G401 (cell line): ENCODE measurements around the gene MROH2A. TPM values are rescaled to one million over a fixed set of nuclear protein-coding genes. Genes with fewer than 3 reads are reported as not detected.
"Not testable (repeated sequence)": the region's sequence is repeated elsewhere in the genome, so short reads cannot be mapped to it uniquely, and the experiment has no call there.

Experiments
- DNase-seq: peaks from one replicate; pipeline ENCODE4 v3.0.0-alpha.2; 2015; ENCODE audit warnings: low spot score
- in situ Hi-C: cut with HindIII; loops from 2 replicates; pipeline ENCODE4 v1.10.0; 2016; ENCODE audit warnings: low sequenced_read_pairs, mixed read lengths
- total RNA-seq: library from RNA; depleted of rRNA; stranded (reverse); fragments of >200 nt; shearing (Covaris generic); gene quantifications from 2 replicates; pipeline ENCODE4 v1.2.3, GENCODE V29; 2014; rRNA removed

The MROH2A gene, protein sequence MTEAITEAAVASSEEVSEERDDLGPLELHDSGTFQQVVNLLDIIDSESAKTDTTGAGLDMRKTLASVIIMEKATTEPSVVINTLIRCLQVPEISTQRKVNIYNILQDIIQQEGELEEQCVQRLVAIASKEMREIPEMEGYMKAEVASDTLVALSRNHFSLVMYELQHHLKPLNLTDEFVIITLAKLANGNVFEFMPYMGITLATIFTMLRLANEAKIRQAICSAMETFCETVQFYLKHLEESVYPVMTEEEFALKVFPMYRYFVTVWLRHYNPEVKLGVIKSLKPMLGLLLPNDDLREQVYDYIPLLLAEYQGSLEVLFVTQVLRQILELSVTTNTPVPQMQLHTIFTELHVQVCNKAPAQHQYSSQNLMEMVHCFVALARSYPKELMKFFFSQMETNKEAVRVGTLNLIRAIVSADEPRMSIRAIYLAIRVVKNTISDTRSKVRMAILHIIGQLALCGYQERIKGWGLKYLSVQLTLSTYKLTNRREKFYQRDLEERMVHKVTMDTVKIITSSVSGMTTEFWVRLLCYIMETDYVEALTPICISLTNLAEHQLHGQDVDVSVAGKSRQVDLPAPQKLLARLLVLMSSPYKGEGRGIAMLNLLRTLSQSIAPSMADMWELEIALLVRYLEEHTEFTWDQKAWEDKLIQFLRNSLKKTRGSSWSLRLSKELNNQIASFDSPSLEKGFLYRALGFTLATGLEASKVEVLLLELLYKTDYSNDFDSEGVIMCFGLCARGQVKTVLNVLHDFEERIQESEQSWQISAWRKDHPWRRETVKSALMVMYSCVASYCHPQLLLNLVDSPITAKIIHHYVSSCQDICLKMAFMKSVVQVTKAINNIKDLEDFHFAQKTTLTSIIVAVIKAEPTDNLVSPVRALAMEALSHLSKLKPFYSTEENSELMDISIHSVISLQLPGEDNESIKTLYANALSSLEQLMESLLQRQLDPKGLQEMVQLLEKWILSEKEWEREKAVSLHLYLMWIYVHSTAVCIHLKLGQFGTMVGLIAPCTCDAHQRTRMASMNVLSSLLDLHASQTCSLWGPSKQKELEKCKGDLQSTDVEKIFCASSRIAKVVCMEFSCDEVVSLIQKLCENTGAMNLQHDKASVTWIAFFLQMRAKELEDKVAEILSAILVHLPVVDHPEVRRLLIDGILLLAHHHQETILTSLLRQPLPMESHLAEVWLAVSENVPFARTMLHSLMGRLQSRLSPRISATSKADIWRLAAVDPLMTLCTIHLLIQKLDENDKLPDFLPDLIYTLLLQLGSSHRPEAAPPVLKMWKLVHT (N-terminal part only)
- total RNA-seq: not detected in 2 replicates

DNA sequence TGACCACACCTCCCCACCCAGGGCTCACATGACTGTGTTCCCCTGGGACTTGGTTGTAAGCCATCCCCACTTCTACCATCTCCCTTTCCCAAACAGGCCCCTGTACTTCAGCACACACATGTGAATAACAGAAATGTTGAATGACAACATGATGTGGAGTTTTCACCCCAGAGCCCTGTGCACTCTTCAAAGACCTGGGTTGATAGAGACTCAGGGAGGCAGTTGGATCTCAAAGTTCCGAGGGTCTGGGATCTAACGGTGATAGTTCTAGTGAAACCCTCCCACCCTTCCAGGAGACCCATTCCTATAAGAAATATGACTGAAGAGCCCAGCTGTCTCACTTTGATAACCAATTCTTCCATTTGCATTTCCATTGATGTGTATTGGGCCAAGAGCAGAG, at the start of gene MROH2A:
Gene MROH2A (plus strand): TSS at position 301 of the 400 bp plus-strand sequence. CDS start 1,029 bp downstream, outside the sequence.
- in situ Hi-C loops: no loop called here
- DNase-seq: no peak

DNA sequence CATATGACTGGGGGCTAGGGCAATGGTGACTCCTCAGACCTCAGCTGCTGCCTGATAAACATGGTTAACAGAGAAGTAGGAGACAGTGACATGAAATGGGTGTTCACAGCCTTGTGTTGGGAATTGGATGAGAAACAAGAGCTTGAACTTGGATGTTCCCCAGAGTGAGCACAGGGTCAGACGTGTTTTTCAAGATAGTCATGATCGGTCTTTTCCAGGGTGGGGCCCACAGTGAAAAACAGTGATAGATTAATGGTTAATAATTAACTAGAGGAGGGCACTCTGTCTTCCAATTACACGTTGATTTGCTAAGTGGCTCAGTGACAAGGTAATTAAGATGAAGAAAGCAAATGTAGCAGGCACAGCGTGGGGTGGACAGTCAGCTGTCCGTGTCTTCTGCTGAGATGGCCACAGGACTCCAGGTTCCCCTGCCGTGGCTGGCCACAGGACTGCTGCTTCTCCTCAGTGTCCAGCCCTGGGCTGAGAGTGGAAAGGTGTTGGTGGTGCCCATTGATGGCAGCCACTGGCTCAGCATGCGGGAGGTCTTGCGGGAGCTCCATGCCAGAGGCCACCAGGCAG, 49.3 kb upstream of the MROH2A start, which contains the start of gene UGT1A3:
Gene UGT1A3 (plus strand): TSS at position 320 of the 579 bp plus-strand sequence. CDS start 85 bp downstream, at position 405.
- in situ Hi-C loops: no loop called here
- DNase-seq: no peak

DNA sequence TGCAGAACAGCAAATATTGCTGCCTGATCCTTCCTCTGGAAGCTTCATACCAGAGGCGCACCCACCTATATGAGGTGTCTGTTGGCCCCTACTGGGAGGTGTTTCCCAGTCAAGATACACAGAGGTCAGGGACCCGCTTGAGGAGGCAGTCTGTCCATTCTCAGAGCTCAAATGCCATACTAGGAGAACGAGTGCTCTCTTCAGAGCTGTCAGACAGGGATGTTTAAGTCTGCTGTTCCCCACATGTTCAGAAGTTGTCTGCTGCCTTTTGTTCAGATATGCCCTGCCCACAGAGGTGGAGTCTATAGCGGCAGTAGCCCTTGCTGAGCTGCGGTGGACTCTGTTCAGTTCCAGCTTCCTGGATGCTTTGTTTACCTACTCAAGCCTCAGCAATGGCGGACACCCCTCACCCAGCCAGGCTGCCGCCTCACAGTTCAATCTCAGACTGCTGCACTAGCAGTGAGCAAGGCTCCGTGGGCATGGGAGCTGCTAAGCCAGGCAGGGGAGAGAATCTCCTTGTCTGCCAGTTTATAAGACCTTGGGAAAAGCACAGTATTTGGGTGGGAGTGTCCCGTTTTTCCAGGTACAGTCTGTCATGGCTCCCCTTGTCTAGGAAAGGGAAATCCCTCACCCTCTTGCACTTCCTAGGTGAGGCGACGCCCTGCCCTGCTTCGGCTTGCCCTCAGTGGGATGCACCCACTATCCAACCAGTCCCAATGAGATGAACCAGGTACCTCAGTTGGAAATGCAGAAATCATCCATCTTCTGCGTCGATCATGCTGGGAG, 41.1 kb upstream of the MROH2A start:
- in situ Hi-C loops, DNase-seq: not testable (repeated sequence)

DNA sequence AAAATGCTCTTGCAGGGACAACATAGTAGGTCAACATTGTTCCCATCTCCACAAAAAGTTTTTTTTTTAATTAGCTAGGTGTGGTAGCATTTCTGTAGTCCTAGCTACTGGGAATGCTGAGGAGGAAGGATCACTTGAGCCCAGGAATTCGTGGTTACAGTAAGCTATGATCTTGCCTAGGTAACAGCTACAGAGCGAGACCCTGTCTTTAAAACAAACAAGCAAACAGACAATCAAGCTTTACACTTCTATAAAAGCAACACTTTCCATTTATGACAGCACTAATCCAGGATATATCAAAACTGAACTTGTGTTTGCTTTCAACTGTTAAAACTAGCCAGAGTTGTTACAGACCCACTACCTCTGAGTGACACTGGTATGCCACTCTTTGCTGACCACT, 37.3 kb upstream of the MROH2A start:
- DNase-seq: no peak
- in situ Hi-C loops: no loop called here

DNA sequence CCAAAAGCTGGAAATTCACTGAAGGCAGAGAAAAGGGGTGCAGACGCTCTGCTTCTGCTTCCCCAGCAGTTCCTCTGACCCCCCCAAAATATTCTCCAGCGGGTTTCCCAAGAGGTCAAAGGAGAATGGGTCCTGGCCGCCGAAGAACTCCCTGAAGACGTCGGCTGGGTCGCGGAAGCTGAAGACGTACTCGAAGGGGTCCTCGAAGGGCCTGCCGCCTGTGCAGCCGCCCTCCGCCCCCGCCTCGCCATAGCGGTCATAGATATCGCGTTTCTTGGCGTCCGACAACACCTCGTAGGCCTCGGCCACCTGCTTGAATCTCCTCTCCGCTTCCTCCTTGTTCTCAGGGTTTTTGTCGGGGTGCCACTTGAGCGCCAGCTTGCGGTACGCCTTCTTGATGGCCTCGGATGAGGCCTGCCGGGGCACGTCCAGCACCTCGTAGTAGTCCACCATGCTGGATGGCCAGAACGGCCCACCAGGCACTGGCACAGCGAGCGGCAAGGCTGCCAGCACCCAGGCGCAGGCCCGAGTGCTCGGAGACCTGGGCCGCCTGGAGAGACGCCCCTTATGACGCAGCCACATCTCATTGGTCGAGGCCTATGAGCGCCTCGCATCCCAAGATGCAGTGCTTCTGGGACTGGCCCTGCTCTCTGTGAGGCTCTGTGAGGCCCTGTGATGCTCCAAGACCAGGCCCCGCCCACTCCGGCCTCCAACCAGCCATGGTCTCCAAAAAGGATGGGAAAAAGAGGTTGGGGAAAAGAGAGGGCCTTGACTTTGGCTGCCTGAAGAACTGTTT, 34.5 kb upstream of the MROH2A start:
- in situ Hi-C loops: no loop called here

DNA sequence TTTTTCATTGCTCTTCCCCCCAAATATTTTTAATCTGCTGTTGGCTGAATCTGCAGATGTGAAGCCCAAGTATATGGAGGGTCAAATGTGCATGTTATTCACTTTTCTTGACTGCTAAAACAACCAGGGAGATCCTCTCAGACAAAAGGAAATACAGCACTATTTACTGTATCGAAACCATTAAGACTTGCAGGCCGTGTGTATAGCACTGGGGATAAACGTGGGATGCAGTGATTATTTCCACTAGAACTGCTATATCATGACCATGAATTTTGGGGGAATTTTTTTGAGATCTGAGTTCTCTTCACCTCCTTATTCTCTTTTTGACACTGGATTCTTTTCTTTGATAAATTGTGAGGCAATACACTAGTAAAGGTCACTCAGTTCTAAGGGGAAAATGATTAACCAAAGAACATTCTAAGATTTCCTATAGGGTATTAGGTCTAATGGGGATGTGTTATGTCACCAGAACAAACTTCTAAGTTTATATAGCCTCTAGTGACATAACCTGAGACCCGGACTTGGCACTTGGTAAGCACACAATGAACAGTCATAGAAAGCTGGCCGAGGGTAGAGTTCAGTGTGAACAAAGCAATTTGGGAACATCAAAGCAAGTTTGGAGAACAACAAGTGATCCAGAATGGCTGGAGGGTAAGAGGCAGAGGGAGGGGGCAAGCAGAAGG, 32.9 kb upstream of the MROH2A start:
- in situ Hi-C loops: no loop called here
- DNase-seq: no peak

More for the DNA sequence above, 34.5 kb upstream of the MROH2A start:
- no peak for DNase-seq

DNA sequence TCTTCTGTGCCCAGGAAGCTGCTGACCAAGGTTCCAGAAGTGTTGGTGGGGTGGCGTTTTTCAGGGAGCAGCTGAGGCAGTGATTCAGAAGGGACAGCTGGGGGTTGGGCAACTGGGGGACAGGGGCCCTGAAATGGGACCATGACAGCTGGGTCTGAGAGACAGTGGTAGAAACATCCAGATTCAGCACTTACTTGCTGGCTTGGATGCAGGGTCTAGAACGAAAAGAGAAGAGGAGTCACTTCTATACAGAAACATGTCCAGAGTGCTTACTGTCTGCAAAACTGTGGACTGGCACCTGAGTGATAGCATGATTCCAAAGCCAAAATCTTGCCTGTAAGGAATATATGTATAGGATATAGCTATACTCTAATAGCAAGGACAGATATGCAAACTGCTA, 32.3 kb upstream of the MROH2A start:
- in situ Hi-C loops, DNase-seq: not testable (repeated sequence)

DNA sequence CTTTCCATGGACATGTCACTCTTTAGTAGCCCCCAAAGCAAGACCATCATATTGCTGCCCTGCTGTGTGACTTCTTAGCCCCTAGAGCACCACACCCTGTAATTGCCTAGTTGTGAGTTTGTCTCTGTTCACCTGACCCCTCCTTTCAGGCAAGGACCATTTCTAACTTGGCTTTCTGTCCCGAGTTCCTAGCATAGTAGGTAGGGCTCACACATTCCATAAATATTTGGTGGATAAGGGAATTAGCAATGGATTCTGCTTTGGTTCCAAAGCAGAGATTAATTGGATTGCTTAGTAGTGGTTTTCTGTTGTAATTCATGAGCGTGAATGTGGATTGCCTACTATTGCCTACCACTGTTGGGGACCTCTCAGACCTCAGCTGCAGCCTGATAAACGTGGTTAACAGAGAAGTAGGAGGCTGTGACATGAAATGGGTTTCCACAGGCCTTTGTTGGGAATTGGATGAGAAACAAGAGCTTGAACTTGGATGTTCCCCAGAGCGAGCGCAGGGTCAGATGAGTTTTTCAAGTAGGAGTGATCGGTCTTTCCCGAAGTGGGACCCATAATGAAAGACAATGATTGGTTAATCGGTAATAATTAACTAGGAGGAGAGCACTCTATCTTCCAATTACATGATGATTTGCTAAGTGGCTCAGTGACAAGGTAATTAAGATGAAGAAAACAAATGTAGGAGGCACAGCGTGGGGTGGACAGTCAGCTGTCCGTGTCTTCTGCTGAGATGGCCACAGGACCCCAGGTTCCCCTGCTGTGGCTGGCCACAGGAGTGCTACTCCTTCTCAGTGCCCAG, 31.5 kb upstream of the MROH2A start:
- DNase-seq: no peak
- in situ Hi-C loops: no loop called here

DNA sequence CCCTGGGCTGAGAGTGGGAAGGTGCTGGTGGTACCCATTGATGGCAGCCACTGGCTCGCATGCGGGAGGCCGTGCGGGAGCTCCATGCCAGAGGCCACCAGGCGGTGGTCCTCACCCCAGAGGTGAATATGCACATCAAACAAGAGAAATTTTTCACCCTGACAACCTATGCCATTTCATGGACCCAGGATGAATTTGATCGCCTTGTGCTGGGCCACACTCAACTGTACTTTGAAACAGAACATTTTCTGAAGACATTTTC, 30.9 kb upstream of the MROH2A start:
- DNase-seq: no peak
- in situ Hi-C loops: no loop called here

DNA sequence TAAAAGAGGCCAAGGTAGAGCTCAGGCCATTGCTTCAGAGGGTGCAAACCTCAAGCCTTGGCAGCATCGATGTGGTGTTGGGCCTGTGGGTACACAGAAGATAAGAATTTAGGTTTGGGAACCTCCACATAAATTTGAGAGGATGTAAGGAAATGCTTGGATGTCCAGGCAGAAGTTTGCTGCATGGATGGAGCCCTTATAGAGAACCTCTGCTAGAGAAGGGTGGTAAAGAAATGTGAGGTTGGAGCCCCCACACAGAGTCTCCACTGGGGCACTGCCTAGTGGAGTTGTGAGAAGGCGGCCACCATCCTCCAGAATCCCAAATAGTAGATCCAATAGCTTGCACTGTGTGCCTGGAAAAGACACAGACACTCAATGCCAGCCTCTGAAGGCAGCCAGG, 27.4 kb upstream of the MROH2A start:
- DNase-seq, in situ Hi-C loops: not testable (repeated sequence)

DNA sequence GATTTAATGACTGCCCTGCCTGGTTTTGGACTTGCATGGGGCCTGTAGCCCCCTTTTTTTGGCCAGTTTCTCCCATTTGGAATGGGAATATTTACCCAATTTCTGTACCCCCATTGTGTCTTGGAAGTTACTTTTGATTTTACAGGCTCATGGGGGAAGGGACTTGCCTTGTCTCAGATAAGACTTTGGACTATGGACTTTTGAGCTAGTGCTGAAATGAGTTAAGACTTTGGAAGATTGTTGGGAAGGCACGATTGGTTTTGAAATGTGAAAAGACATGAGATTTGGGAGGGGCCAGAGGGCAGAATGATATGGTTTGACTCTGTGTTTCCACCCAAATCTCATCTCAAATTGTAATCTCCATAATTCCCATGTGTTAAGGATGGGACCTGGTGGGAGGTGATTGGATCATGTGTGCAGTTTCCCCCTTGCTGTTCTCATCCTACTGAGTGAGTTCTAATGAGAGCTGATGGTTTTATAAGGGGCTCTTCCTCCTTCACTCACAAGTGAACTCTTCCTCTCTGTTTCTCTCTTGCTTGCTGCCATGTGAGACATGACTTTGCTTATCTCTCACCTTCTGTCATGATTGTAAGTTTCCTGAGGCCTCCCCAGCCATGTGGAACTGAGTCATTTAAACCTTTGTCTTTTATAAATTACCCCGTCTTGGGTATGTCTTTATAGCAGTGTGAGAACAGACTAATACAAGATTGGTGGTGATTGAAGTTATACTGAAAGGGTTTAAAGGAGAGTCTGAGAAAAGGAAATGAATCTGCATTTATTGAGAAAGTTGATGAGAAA, 26.7 kb upstream of the MROH2A start:
- DNase-seq, in situ Hi-C loops: not testable (repeated sequence)

DNA sequence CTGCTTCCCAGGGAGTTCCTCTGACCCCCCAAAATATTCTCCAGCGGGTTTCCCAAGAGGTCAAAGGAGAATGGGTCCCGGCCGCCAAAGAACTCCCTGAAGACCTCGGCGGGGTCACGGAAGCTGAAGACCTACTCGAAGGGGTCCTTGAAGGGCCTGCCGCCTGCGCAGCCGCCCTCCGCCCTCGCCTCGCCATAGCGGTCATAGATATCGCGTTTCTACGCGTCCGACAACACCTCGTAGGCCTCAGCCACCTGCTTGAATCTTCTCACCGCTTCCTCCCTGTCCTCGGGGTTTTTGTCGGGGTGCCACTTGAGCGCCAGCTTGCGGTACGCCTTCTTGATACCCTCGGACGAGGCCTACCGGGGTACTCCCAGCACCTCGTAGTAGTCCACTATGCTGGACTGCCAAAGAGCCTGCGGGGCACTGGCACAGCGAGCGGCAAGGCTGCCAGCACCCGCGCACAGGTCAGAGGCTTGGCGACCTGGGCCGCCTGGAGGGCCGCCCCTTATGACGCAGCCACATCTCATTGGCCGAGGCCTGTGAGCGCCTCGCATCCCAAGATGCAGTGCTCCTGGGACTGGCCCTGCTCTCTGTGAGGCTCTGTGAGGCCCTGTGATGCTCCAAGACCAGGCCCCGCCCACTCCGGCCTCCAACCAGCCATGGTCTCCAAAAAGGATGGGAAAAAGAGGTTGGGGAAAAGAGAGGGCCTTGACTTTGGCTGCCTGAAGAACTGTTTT, 23.1 kb upstream of the MROH2A start:
- in situ Hi-C loops: no loop called here
- no peak for DNase-seq

DNA sequence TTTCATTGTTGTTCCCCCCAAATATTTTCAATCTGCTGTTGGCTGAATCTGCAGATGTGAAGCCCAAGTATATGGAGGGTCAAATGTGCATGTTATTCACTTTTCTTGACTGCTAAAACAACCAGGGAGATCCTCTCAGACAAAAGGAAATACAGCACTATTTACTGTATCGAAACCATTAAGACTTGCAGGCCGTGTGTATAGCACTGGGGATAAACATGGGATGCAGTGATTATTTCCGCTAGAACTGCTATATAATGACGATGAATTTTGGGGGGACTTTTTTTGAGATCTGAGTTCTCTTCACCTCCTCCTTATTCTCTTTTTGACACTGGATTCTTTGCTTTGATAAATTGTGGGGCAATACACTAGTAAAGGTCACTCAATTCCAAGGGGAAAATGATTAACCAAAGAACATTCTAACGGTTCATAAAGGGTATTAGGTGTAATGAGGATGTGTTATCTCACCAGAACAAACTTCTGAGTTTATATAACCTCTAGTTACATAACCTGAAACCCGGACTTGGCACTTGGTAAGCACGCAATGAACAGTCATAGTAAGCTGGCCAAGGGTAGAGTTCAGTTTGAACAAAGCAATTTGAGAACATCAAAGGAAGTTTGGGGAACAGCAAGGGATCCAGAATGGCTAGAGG, 21.6 kb upstream of the MROH2A start:
- in situ Hi-C loops: no loop called here
- no peak for DNase-seq

DNA sequence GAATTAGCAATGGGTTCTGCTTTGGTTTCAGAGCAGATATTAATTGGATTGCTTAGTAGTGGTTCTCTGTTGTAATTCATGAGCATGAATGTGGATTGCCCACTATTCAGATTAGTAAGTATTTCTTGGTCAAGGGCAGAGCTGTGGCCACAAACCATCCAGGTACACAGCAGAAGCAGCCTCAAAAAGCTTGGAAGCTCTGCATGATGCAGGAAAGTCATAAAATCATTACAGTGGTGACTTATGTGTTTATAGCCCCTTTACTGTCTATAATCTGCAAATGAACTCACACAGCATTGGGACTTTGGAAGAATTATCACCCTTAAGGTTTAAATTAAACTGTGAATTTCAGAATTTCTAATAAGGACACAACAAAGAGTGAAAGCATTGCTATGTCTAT, 20.0 kb upstream of the MROH2A start:
- in situ Hi-C loops: no loop called here
- DNase-seq: no peak
